A549 (cell line): ENCODE measurements around the gene ADGRL3. TPM values are rescaled to one million over a fixed set of nuclear protein-coding genes. Genes with fewer than 3 reads are reported as not detected.

Experiments
- ATAC-seq, 2 experiments: fragments of 200-7000 bp in 1 of 2; fragments of >200 bp in 1 of 2; cut with Nextera tagmentation in 1 of 2; cut with Tn5 transposase in 1 of 2; 3 replicates each; pipeline versions ENCODE4 v1.8.0 to v1.9.1; 2018 to 2020; ENCODE audit warnings: mild to moderate bottlenecking in 1 of 2, moderate library complexity in 1 of 2
- CTCF ChIA-PET: fragments of 300-600 bp; sonication (Branson Sonifier 250); formaldehyde crosslinking; extraction: SDS; loops from one replicate; lab custom pipeline; 2021; ENCODE audit warnings: antibody characterized with exemption, inconsistent platforms; lab: Yijun Ruan, JAX
- POLR2A ChIA-PET: fragments of 350-600 bp; formaldehyde crosslinking; extraction: SDS; loops from one replicate; lab custom pipeline; 2021; ENCODE audit warnings: antibody characterized with exemption, inconsistent platforms; lab: Yijun Ruan, JAX
- DNase-seq, 2 experiments: peaks; one replicate each; pipeline versions ENCODE4 v3.0.0 to v3.0.0-alpha.2; 2011 to 2016; ENCODE audit warnings: low read depth in 1 of 2, low spot score in 1 of 2
- FAIRE-seq: peaks from 2 replicates; lab custom pipeline; 2011; peaks lifted over from hg19 to GRCh38; lab: Jason Lieb, UNC
- H3K27ac ChIP-seq, 2 experiments: fragments of >200 bp; sonication (Bioruptor Twin); formaldehyde crosslinking; 3 replicates each; pipeline ENCODE4 v1.5.1; 2016 to 2017
- H3K4me1 ChIP-seq: fragments of >200 bp; sonication (Bioruptor Twin); formaldehyde crosslinking; 3 replicates; pipeline ENCODE4 v1.6.1; 2016
- H3K4me2 ChIP-seq: fragments of >200 bp; sonication (Bioruptor Twin); formaldehyde crosslinking; 3 replicates; pipeline ENCODE4 v1.6.1; 2016
- H3K4me3 ChIP-seq: fragments of >200 bp; sonication (Bioruptor Twin); formaldehyde crosslinking; 3 replicates; pipeline ENCODE4 v1.5.1; 2016
- H3K9me3 ChIP-seq: fragments of >200 bp; sonication (Bioruptor Twin); formaldehyde crosslinking; 3 replicates; pipeline ENCODE4 v1.6.1; 2016
- BHLHE40 ChIP-seq: IDR thresholded peaks from 2 replicates; pipeline ENCODE4 v1.6.1; 2012; ENCODE audit warnings: low read depth, low read length, inconsistent platforms
- CBX8 ChIP-seq: fragments of 200-600 bp; sonication (generic); IDR thresholded peaks from 2 replicates; pipeline ENCODE4 v1.6.1; 2016
- CHD2 ChIP-seq: fragments of 150-350 bp; IDR thresholded peaks from 2 replicates; pipeline ENCODE4 v1.6.1; 2014; ENCODE audit warnings: low read length; ENCODE audit not compliant: partially characterized antibody
- CHD4 ChIP-seq: fragments of 200-600 bp; sonication (generic); IDR thresholded peaks from 2 replicates; pipeline ENCODE4 v1.6.1; 2016; ENCODE audit warnings: antibody characterized with exemption, mild to moderate bottlenecking, borderline replicate concordance
- EHF ChIP-seq: fragments of 250-450 bp; sonication (Bioruptor Pico); IDR thresholded peaks from 2 replicates; pipeline ENCODE4 v1.5.0; 2020; ENCODE audit warnings: mild to moderate bottlenecking
- FOSB ChIP-seq: fragments of 250-450 bp; sonication (Bioruptor Pico); IDR thresholded peaks from 2 replicates; pipeline ENCODE4 v1.5.0; 2020; ENCODE audit warnings: mild to moderate bottlenecking, moderate library complexity
- FOSL2 ChIP-seq, 2 experiments: fragments of 450-650 bp in 1 of 2; fragments of >200 bp in 1 of 2; sonication (Bioruptor Twin) in 1 of 2; formaldehyde crosslinking; IDR thresholded peaks; 2 replicates each; pipeline versions ENCODE4 v1.5.0 to v1.6.1; 2016 to 2020; ENCODE audit warnings: mild to moderate bottlenecking in 1 of 2, moderate library complexity in 1 of 2
- HDAC2 ChIP-seq: fragments of 200-600 bp; sonication (generic); IDR thresholded peaks from 2 replicates; pipeline ENCODE4 v1.6.1; 2016
- HOXA7 ChIP-seq: fragments of 250-450 bp; sonication (Bioruptor Pico); IDR thresholded peaks from 2 replicates; pipeline ENCODE4 v1.5.0; 2020; ENCODE audit warnings: mild to moderate bottlenecking, moderate library complexity
- HOXB13 ChIP-seq: fragments of 250-450 bp; sonication (Bioruptor Pico); IDR thresholded peaks from 2 replicates; pipeline ENCODE4 v1.5.0; 2020; ENCODE audit warnings: low read depth, mild to moderate bottlenecking, moderate library complexity
- KDM1A ChIP-seq: fragments of 200-600 bp; sonication (generic); IDR thresholded peaks from 2 replicates; pipeline ENCODE4 v1.6.1; 2016; ENCODE audit warnings: low read depth, mild to moderate bottlenecking
- PHF8 ChIP-seq: fragments of 200-600 bp; sonication (generic); IDR thresholded peaks from 2 replicates; pipeline ENCODE4 v1.6.1; 2016; ENCODE audit warnings: low read depth, mild to moderate bottlenecking, antibody characterized with exemption, moderate library complexity, borderline replicate concordance
- POLR2AphosphoS2 ChIP-seq: conservative IDR thresholded peaks from 2 replicates; pipeline ENCODE4 v1.6.1; 2012; ENCODE audit warnings: low read length, improper control_type of control experiment, inconsistent platforms
- RAD21 ChIP-seq, 2 experiments: fragments of >200 bp in 1 of 2; sonication (Bioruptor Twin) in 1 of 2; formaldehyde crosslinking in 1 of 2; IDR thresholded peaks in 1 of 2; conservative IDR thresholded peaks in 1 of 2; 2 replicates in 1 of 2; 3 replicates in 1 of 2; pipeline ENCODE4 v1.6.1; 2012 to 2018; ENCODE audit warnings: inconsistent platforms in 1 of 2
- RARB ChIP-seq: fragments of 250-450 bp; sonication (Bioruptor Pico); IDR thresholded peaks from 2 replicates; pipeline ENCODE4 v1.8.0; 2021; ENCODE audit warnings: mild to moderate bottlenecking, moderate library complexity
- RNF2 ChIP-seq: fragments of 200-600 bp; sonication (generic); IDR thresholded peaks from 2 replicates; pipeline ENCODE4 v1.6.1; 2016; ENCODE audit warnings: low read depth, mild to moderate bottlenecking, antibody characterized with exemption, moderate library complexity, borderline replicate concordance
- TFCP2L1 ChIP-seq: fragments of 250-450 bp; sonication (Bioruptor Pico); IDR thresholded peaks from 2 replicates; pipeline ENCODE4 v1.5.0; 2021; ENCODE audit warnings: mild to moderate bottlenecking
- TP53 ChIP-seq: fragments of 250-450 bp; sonication (Bioruptor Pico); IDR thresholded peaks from 2 replicates; pipeline ENCODE4 v1.5.0; 2021; ENCODE audit warnings: mild to moderate bottlenecking, moderate library complexity
- ZC3H11A ChIP-seq: fragments of 450-650 bp; IDR thresholded peaks from 2 replicates; pipeline ENCODE4 v1.6.1; 2014; ENCODE audit warnings: antibody characterized with exemption, mild to moderate bottlenecking
- ZSCAN20 ChIP-seq: fragments of 250-450 bp; sonication (Bioruptor Pico); IDR thresholded peaks from 2 replicates; pipeline ENCODE4 v1.8.0; 2022; ENCODE audit warnings: mild to moderate bottlenecking, moderate library complexity
- WGBS: methylation state at CpG from one replicate; pipeline ENCODE4 v1.1.6; 2017; ENCODE audit errors: missing lambda C conversion rate; 5-methylcytosine and 5-hydroxymethylcytosine counted together
- polyA plus RNA-seq, 4 experiments: library from polyadenylated mRNA; depleted of rRNA in 3 of 4; stranded (reverse); fragments of >200 nt; fragmentation: RNase III in 1 of 4; extraction: RNeasy Plus Mini Kit Qiagen cat#74134 plus additional on column Dnase treatment in 1 of 4; gene quantifications; 2 replicates in 3 of 4; 3 replicates in 1 of 4; pipeline ENCODE4 v1.2.3, GENCODE V29; 2011 to 2017
- TF ChIP-seq, protein P1 (sequence below): IDR thresholded peaks from 2 replicates; pipeline ENCODE4 v1.6.1; 2012; ENCODE audit warnings: low read depth, borderline replicate concordance
- TF ChIP-seq, protein P2 (sequence below): fragments of 250-450 bp; sonication (Bioruptor Pico); IDR thresholded peaks from 2 replicates; pipeline ENCODE4 v1.5.0; 2021; ENCODE audit warnings: mild to moderate bottlenecking, moderate library complexity, borderline replicate concordance
- TF ChIP-seq, protein P3 (sequence below): fragments of 150-350 bp; IDR thresholded peaks from 2 replicates; pipeline ENCODE4 v1.6.1; 2014; ENCODE audit warnings: low read depth, mild to moderate bottlenecking, low read length

Gene ADGRL3
- polyA plus RNA-seq, 2 of the 4 experiments (the other 2 are of a cell fraction): 0.05 to 0.12 TPM

DNA sequence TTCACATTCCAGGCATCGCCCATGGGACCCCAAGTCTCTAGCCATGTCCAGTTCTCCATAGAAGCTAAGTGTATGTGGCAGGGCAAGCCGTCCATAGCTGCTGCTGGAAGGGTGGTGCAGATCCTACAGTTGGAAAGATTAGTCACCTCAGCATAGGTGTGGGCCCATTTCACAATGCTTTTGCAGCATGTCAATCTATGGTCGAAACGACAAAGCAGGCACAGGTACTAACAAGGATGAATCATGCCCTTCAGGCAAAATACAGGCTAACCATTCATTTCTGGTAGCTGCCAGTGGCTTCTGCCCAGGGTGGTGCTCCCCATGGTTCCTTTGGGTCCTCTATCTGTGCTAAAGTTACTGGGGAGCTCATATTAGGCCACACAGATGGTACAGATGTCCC, 225.2 kb downstream of the ADGRL3 start (continued):
- TF ChIP-seq POLR2AphosphoS2 (no peak), RAD21 (conservative IDR thresholded peaks at IDR 0.05 in 1 of 2, IDR thresholded peaks at IDR 0.05 in 1 of 2) (no peak), CBX8 (no peak), EHF (CRISPR knock-in tag) (no peak)
- TF ChIP-seq, all 56 proteins: peak for 0

DNA sequence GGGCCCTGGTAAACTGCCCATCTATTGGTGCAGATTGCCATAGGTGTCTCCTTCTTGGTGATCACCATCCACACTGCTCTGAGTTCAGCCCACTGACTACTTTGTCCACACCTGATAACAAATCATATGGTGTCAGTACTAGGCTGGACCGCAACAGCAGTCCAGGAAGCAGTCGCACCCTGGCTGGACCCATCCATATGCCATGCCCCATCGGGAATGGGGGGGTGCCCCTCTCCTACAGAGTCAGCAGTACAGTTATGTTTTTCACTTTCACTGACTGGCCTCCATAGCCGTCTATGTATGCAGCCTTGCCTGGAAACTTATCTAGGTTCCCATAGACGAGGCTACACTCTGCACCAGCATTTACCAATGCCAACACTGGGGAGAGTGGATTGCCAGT, 226.1 kb downstream of the ADGRL3 start:
- ATAC-seq (no peak), DNase-seq (no peak), FAIRE-seq (no peak)
- WGBS: 51% methylated on average over 5 of the region's 5 CpGs
- POLR2A ChIA-PET: no interaction called here
- H3K4me2 ChIP-seq: no peak overlapping the region
- no peak overlapping the region for H3K4me3 ChIP-seq
- TF ChIP-seq TP53 (CRISPR knock-in tag) (no peak), ZC3H11A (no peak), RARB (CRISPR knock-in tag) (no peak), HDAC2 (no peak), RAD21 (conservative IDR thresholded peaks at IDR 0.05 in 1 of 2, IDR thresholded peaks at IDR 0.05 in 1 of 2) (no peak)
- TF ChIP-seq, protein P1, sequence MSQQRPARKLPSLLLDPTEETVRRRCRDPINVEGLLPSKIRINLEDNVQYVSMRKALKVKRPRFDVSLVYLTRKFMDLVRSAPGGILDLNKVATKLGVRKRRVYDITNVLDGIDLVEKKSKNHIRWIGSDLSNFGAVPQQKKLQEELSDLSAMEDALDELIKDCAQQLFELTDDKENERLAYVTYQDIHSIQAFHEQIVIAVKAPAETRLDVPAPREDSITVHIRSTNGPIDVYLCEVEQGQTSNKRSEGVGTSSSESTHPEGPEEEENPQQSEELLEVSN: no peak
- no peak overlapping the region for H3K27ac ChIP-seq
- no peaks in the 10 kb centered on the region for H3K4me1 ChIP-seq
- CTCF ChIA-PET: no interaction called here
- H3K9me3 ChIP-seq: no peaks in the 10 kb centered on the region

DNA sequence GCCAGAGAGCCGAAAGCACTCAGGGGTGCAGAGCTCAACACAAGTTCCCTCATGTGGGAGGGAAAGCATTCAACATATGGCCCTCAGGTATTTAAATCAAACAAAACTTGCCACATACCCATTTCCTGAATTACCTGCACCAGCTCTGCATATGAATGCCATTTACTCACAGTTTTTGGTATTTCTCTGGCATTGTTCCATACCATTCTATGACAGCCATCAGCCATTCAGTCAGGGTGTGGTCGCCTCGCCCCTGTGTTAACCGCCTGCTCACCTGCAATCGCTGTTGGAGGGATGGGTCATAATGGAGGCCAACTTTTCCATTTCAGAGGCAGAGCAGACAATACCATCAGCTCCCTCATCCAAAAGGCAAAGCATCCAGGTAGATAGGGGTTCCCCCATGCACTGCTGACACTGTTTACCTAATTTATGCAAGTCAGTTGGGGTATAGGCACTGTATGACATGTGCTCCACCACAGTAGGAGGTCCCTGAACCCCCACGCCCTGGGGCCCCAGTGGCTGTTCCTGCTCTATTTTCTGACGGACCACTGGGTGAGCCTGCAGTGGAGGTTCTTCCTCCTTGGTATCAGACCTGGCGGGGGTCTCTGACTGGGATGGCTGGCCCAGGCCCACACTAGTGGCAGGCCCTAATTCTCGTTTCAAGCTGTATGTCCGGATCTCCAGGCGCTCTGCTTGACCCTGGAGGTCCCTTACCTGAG, 227.1 kb downstream of the ADGRL3 start:
- CTCF ChIA-PET: no interaction called here
- Histone ChIP-seq H3K4me1 (no peaks in the 10 kb centered on the region), H3K4me2 (no peak overlapping the region), H3K4me3 (no peak overlapping the region), H3K27ac (no peak overlapping the region), H3K9me3 (no peaks in the 10 kb centered on the region)
- POLR2A ChIA-PET: no interaction called here
- ATAC-seq (no peak), DNase-seq (no peak), FAIRE-seq (no peak)
- TF ChIP-seq RARB (CRISPR knock-in tag): no peak
- WGBS: 64% methylated on average over 8 of the region's 11 CpGs

DNA sequence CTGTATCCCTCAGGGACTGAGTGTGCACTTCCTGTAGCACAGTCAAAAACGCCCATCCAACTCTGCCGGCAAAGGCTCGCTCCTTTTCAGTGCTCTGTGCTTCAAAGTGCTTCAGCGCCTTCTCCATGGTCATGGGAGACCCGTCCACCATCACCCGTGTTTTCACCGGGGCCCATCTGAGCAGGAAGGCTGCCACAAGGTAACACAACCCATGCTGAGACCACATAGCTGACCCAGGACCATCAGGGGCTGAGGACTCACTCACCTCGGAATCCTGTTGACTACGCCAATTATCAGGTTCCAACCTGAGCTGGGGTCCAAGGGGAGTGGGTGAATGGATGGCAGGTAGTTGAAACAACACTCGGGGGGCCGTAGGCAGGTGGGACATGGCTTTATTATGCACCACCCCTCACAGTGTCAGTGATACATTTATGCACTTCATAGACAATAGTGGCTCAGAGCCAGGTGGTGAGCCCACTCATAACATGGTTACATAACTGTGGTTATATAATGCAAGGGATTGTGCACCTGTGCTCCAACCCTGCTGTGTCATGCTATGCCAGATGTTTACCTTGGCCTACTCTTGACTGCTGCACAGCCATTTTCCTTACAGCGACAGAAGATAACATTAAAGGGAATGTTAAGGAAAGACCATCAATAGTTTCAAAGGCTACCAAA, 227.8 kb downstream of the ADGRL3 start:
- Histone ChIP-seq H3K4me3 (no peak overlapping the region), H3K27ac (no peak overlapping the region), H3K4me2 (no peak overlapping the region), H3K4me1 (no peaks in the 10 kb centered on the region), H3K9me3 (no peaks in the 10 kb centered on the region)
- ChIA-PET POLR2A (no interaction called here), CTCF (no interaction called here)
- 19% methylated on average over 6 of the region's 12 CpGs for WGBS
- TF ChIP-seq PHF8: no peak
- no peak for TF ChIP-seq ZSCAN20
- TF ChIP-seq FOSB (CRISPR knock-in tag): no peak
- no peak for TF ChIP-seq BHLHE40
- TF ChIP-seq, protein P2, sequence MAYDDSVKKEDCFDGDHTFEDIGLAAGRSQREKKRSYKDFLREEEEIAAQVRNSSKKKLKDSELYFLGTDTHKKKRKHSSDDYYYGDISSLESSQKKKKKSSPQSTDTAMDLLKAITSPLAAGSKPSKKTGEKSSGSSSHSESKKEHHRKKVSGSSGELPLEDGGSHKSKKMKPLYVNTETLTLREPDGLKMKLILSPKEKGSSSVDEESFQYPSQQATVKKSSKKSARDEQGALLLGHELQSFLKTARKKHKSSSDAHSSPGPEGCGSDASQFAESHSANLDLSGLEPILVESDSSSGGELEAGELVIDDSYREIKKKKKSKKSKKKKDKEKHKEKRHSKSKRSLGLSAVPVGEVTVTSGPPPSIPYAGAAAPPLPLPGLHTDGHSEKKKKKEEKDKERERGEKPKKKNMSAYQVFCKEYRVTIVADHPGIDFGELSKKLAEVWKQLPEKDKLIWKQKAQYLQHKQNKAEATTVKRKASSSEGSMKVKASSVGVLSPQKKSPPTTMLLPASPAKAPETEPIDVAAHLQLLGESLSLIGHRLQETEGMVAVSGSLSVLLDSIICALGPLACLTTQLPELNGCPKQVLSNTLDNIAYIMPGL: no peak
- TF ChIP-seq HOXA7 (CRISPR knock-in tag): no peak
- no peak for TF ChIP-seq HOXB13 (CRISPR knock-in tag)
- no peak for TF ChIP-seq CBX8
- no peak for TF ChIP-seq RNF2
- TF ChIP-seq, protein P3, sequence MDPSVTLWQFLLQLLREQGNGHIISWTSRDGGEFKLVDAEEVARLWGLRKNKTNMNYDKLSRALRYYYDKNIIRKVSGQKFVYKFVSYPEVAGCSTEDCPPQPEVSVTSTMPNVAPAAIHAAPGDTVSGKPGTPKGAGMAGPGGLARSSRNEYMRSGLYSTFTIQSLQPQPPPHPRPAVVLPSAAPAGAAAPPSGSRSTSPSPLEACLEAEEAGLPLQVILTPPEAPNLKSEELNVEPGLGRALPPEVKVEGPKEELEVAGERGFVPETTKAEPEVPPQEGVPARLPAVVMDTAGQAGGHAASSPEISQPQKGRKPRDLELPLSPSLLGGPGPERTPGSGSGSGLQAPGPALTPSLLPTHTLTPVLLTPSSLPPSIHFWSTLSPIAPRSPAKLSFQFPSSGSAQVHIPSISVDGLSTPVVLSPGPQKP: no peak
- TF ChIP-seq, protein P1: no peak
- TF ChIP-seq FOSL2 (IDR thresholded peaks at IDR 0.05): no peak
- TF ChIP-seq FOSL2 (CRISPR knock-in tag; IDR thresholded peaks at IDR 0.05): no peak
- no peak for TF ChIP-seq CHD2
- TF ChIP-seq KDM1A: no peak
- no peak for TF ChIP-seq CHD4
- TF ChIP-seq TFCP2L1 (CRISPR knock-in tag): no peak
- no peak for TF ChIP-seq RAD21 (conservative IDR thresholded peaks at IDR 0.05 in 1 of 2, IDR thresholded peaks at IDR 0.05 in 1 of 2)
- ATAC-seq (no peak), FAIRE-seq (no peak), DNase-seq (no peak)
